Astrocyte (in vitro differentiated cells and primary cell): ENCODE measurements around the gene SLC38A11.

ENCODE experiments used
- CTCF ChIP-seq: IDR thresholded peaks from 2 replicates; pipeline ENCODE4 v1.5.1; 2011; ENCODE audit warnings: low read depth, mild to moderate bottlenecking, inconsistent platforms, low read length, moderate library complexity; ENCODE audit not compliant: insufficient read depth
- EZH2 ChIP-seq: IDR thresholded peaks from 2 replicates; pipeline ENCODE4 v1.6.1; 2012; ENCODE audit warnings: mild to moderate bottlenecking, low read length, inconsistent platforms; ENCODE audit not compliant: insufficient read depth

DNA sequence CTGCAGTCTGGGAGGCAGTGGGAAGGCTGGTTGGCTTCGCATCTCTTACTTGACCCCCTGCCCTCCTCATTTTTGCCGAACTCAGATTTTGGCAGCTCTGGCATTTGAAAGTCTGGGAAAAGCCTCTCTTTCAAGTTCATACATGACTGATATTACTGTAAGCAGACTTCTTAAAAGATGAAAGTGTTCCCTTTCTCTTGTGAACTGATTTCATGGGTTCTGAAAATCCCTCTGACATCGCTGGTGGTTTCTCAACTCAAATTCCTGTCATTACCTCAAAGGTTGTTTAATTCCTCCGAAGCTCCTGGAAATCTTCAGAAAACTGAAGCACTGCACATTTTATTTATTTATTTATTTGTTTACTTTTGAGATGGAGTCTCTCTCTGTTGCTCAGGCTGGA is 16.9 kb upstream of the SLC38A11 start:
- TF ChIP-seq EZH2, result no peak
- no peak for TF ChIP-seq CTCF
